ENCODE measurements around the gene CAMKK1. TPM values are rescaled to one million over a fixed set of nuclear protein-coding genes. Genes with fewer than 3 reads are reported as not detected.

Gene CAMKK1
- total RNA-seq, 1 donor from 2014 or later = 4.1 TPM

- Mint-ChIP-seq H3K9me3 (ENCODE audit: unreplicated experiment) (no peaks in the 10 kb centered on the region), H3K4me1 (ENCODE audit: unreplicated experiment) (no peaks in the 10 kb centered on the region), H3K36me3 (ENCODE audit: low read depth, unreplicated experiment) (peaks cover 19% of the 10 kb centered on the region), H3K27ac (ENCODE audit: unreplicated experiment) (no peak overlapping the region), H3K27me3 (ENCODE audit: unreplicated experiment) (no peaks in the 10 kb centered on the region), H3K4me3 (ENCODE audit: unreplicated experiment) (no peak overlapping the region)
- DNase-seq (ENCODE audit: low spot score) = no peak
- no peak for TF ChIP-seq CTCF (IDR thresholded peaks at IDR 0.05; ENCODE audit: unreplicated experiment)
Measured at GRCh38 chr17:3836551-3836950, 56.3 kb downstream of the CAMKK1 start.

GRCh38 chr17:3835410-3836229 is 57.2 kb downstream of the CAMKK1 start:
- Mint-ChIP-seq H3K4me3 (ENCODE audit: unreplicated experiment) (no peak overlapping the region), H3K27ac (ENCODE audit: unreplicated experiment) (no peak overlapping the region), H3K36me3 (ENCODE audit: low read depth, unreplicated experiment) (peaks cover 19% of the 10 kb centered on the region), H3K27me3 (ENCODE audit: unreplicated experiment) (no peaks in the 10 kb centered on the region), H3K4me1 (ENCODE audit: unreplicated experiment) (no peaks in the 10 kb centered on the region), H3K9me3 (ENCODE audit: unreplicated experiment) (no peaks in the 10 kb centered on the region)
- TF ChIP-seq CTCF (IDR thresholded peaks at IDR 0.05; ENCODE audit: unreplicated experiment) = no peak
- DNase-seq (ENCODE audit: low spot score) = no peak

GRCh38 chr17:3834811-3835210 is 58.0 kb downstream of the CAMKK1 start:
- Mint-ChIP-seq H3K27me3 (ENCODE audit: unreplicated experiment) (no peaks in the 10 kb centered on the region), H3K4me1 (ENCODE audit: unreplicated experiment) (no peaks in the 10 kb centered on the region), H3K27ac (ENCODE audit: unreplicated experiment) (no peak overlapping the region), H3K36me3 (ENCODE audit: low read depth, unreplicated experiment) (peaks cover 19% of the 10 kb centered on the region), H3K9me3 (ENCODE audit: unreplicated experiment) (no peaks in the 10 kb centered on the region), H3K4me3 (ENCODE audit: unreplicated experiment) (no peak overlapping the region)
- TF ChIP-seq CTCF (IDR thresholded peaks at IDR 0.05; ENCODE audit: unreplicated experiment) = no peak
- no peak for DNase-seq (ENCODE audit: low spot score)

- Mint-ChIP-seq H3K4me3 (ENCODE audit: unreplicated experiment) (no peak overlapping the region), H3K27me3 (ENCODE audit: unreplicated experiment) (peaks cover 7% of the 10 kb centered on the region), H3K36me3 (ENCODE audit: low read depth, unreplicated experiment) (peaks cover 21% of the 10 kb centered on the region), H3K27ac (ENCODE audit: unreplicated experiment) (no peak overlapping the region), H3K4me1 (ENCODE audit: unreplicated experiment) (no peaks in the 10 kb centered on the region), H3K9me3 (ENCODE audit: unreplicated experiment) (no peaks in the 10 kb centered on the region)
- TF ChIP-seq CTCF (IDR thresholded peaks at IDR 0.05; ENCODE audit: unreplicated experiment) = no peak
- DNase-seq (ENCODE audit: low spot score) = no peak
Measured at GRCh38 chr17:3828852-3829232, 64.0 kb downstream of the CAMKK1 start.

- H3K36me3 Mint-ChIP-seq (ENCODE audit: low read depth, unreplicated experiment) = peaks cover 23% of the 10 kb centered on the region
- no peak for TF ChIP-seq CTCF (IDR thresholded peaks at IDR 0.05; ENCODE audit: unreplicated experiment)
- no peak overlapping the region for H3K27ac Mint-ChIP-seq (ENCODE audit: unreplicated experiment)
- H3K27me3 Mint-ChIP-seq (ENCODE audit: unreplicated experiment) = peaks cover 7% of the 10 kb centered on the region
- no peak for DNase-seq (ENCODE audit: low spot score)
- no peak overlapping the region for H3K4me3 Mint-ChIP-seq (ENCODE audit: unreplicated experiment)
- no peaks in the 10 kb centered on the region for H3K9me3 Mint-ChIP-seq (ENCODE audit: unreplicated experiment)
- no peaks in the 10 kb centered on the region for H3K4me1 Mint-ChIP-seq (ENCODE audit: unreplicated experiment)
Measured at GRCh38 chr17:3828151-3828851, 64.6 kb downstream of the CAMKK1 start.
